A549 treated with Hydrocortisone at 1 μM for 4 hours (cell line): ENCODE measurements around the gene CHD6. TPM values are rescaled to one million over a fixed set of nuclear protein-coding genes. Genes with fewer than 3 reads are reported as not detected.

ENCODE experiments used
- total RNA-seq: library from RNA; stranded (reverse); fragments of 200-300 nt; extraction: Qiagen RNA extraction; gene quantifications from 5 replicates; pipeline ENCODE4 v1.2.3, GENCODE V29; 2022

Gene CHD6, protein sequence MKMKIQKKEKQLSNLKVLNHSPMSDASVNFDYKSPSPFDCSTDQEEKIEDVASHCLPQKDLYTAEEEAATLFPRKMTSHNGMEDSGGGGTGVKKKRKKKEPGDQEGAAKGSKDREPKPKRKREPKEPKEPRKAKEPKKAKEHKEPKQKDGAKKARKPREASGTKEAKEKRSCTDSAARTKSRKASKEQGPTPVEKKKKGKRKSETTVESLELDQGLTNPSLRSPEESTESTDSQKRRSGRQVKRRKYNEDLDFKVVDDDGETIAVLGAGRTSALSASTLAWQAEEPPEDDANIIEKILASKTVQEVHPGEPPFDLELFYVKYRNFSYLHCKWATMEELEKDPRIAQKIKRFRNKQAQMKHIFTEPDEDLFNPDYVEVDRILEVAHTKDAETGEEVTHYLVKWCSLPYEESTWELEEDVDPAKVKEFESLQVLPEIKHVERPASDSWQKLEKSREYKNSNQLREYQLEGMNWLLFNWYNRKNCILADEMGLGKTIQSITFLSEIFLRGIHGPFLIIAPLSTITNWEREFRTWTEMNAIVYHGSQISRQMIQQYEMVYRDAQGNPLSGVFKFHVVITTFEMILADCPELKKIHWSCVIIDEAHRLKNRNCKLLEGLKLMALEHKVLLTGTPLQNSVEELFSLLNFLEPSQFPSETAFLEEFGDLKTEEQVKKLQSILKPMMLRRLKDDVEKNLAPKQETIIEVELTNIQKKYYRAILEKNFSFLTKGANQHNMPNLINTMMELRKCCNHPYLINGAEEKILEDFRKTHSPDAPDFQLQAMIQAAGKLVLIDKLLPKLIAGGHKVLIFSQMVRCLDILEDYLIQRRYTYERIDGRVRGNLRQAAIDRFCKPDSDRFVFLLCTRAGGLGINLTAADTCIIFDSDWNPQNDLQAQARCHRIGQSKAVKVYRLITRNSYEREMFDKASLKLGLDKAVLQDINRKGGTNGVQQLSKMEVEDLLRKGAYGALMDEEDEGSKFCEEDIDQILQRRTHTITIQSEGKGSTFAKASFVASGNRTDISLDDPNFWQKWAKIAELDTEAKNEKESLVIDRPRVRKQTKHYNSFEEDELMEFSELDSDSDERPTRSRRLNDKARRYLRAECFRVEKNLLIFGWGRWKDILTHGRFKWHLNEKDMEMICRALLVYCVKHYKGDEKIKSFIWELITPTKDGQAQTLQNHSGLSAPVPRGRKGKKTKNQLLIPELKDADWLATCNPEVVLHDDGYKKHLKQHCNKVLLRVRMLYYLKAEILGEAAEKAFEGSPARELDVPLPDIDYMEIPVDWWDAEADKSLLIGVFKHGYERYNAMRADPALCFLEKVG (N-terminal part only)
- 5.6 to 12.1 TPM (median 9.9 TPM) in 5 replicates for total RNA-seq

DNA sequence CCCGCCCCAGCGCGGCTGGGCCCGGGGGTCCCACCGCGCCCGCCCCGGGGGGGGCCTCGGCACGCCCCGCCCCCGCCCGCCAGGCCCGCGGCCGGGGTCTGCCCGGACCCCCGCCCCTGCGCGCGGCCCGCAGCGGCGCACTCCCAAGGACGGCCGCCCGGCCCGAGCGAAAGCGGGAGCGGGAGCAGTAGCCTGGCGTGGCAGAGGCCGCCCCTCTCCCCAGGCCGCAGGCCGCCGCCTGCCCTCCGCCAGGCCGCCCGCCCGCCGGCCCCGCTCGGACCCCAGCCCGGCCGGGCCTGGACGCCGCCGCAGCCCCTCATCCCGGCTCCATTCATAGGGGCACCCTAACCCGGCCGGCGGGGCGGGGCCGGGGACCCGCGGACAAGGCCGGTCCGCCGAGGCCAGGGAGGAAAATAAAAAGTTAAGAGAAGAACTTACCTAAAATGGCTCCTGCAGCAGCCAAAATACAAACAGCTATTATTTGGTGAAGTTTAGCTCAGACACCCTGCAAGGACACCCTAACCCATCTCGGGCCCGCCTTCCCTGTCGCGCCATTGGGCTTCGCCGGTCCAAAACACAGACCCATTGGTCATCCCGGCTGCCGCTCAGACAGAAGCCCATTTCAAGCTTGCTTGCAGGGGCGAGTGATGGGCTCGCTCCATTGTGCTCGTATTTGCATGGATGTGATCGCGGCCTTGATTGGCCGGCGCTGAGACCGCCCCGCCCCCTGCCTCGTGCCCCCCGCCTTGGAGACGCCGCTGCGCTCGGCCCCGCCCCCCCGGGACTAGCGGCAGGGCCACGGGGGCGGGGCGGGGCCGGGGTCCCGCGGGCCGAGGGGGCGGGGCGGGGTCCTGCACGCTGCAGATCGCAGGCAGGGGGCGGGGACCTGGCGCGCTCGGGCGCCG lies at the start of gene CHD6:
CHD6 (minus strand) TSS at position 476 of the 905 bp plus-strand sequence. CDS start 67,040 bp downstream, outside the sequence.

DNA sequence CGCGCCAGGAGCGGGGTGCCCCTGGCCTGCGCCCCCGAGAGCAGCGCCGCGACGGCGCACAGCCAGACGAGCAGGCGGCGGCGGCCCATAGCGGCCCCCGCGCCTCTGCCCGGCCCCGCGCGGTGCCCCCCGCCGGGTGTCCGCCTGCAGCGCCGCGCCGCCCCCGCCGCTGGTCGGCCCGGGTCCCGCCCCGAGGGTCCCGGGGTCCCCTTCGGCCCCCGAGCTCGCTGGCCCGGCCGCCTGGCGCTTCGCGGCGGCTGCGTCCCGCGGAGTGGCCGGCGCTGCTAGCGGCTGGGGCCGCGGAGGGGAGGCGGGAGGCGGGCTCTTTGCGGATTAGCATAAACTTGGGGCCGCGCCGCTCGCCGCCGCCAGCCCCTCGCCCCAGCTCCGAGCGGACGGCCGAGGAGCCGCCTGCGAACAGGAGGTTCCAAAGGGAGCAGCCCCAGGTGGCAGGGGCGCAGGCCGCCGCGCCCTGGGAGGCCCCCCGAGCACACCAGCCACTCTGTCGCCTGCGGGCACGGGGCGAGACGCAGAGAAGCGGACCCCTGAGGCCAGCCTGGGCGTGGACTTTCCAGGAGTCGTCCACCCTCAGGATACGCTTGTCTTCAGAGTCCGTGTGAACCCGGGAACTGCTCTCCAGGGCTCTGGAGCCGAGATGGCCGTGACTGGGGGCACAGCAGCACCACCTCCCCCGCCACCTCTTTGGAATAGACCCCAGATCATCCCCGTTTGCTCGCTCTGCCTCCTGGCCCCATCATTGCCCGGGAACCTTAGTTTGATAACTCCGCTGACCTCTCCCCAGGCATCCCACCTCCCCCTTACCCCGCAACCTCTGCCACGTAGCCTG lies 251.4 kb downstream of the CHD6 start, which contains the start of gene EMILIN3:
EMILIN3 (minus strand) TSS at position 273 of the 847 bp plus-strand sequence; CDS start at position 89, 184 bp downstream.

